ENCODE results near the gene DNM1.

The DNM1 gene

DNA sequence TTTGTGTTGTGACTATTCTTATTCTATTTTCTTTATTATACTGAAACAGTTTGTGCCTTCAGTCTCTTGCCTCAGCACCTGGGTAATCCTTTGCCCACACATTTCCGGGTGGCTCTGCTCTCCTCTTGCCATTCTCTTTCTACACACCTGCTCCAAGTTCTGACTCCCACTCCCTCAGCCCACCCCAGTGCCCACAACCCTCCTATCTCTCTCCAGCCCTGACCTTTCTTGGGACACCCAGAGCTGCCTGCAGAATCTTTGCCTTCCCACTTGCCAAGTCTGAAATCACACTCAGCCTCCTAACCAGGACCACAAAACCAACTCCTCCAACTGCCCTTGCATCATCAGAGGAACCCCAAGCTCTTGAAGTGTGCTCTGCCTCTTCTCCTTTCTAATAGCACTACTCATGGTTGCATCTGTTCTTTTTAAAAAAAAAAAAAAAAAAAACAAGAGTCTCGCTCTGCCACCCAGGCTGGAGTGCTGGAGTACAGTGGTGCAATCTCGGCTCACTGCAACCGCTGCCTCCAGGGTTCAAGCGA, 77.0 kb downstream of the DNM1 start:
- no peak for DNase-seq

DNA sequence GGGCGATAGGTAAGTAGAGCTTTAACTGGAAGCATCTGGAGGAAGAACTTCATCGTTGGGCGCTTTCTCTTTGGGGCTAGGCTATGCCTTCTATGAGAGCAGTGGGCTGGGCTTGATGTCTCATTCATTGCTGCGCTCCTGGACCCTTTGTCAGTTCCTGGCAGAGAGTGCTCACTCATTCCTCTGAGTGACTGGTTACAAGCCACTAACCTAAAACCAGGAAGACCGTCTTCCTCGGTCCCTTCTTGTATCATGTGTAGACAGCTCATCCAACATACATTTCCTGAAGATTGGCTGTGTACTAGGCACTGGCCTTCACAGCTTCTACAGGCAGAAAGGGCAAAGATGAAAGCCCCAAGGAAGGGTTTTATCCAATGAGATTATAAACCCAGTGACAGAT, 79.3 kb downstream of the DNM1 start:
- no peak for DNase-seq

DNA sequence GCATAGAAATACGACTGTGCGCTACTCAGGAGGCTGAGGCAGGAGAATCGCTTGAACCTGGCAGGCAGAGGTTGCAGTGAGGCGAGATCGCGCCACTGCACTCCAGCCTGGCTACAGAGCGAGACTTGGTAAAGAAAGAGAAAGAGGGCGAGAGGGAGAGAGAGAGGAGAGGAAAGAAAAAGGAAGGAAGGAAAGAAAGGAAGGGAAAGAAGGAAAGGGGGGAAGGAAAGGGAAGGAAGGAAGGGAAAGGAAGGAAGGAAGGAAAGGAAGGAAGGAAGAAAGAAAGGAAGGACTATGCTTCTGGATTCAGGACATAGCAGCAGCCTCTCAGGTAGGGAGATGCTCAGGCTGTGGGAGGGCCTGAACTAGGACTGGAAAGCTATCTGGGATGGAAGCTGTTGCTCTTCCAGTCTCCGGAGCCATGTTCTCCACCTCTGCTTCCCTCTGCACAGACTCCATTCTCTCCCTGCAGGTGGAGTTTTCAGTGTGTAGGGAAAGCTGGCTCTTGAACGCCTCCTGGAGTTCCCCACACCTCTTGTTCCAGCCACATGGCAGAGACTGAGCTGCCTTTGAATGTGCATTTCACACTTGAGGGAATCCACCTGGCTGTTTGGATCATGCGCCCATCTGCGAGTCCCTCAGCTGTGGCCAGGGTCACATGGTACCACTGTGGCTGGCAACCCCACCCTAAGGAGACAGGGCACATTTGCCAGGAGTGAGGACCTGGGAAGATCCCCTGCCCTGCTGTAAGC, 82.0 kb downstream of the DNM1 start:
- no peak for DNase-seq

DNA sequence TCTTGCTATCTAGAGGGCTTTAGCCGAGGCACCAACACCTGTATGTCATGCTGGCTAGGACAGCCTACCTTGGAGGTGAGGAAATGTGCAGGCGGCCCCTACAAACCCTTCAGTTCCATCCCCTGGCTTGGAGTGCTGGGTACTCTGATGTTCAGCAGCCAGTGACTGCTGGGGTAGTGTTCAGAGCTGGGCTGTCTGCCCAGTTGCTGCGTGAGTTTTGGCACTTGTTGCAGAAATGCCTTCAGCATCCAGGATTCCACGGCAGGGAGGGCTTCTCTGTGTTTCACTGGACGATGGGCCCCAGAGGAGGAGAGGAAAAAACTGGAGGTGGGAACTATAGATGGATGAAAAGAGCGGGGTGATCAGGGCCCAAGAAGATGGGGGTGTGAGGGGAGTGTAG, 83.3 kb downstream of the DNM1 start:
- no peak for DNase-seq

DNA sequence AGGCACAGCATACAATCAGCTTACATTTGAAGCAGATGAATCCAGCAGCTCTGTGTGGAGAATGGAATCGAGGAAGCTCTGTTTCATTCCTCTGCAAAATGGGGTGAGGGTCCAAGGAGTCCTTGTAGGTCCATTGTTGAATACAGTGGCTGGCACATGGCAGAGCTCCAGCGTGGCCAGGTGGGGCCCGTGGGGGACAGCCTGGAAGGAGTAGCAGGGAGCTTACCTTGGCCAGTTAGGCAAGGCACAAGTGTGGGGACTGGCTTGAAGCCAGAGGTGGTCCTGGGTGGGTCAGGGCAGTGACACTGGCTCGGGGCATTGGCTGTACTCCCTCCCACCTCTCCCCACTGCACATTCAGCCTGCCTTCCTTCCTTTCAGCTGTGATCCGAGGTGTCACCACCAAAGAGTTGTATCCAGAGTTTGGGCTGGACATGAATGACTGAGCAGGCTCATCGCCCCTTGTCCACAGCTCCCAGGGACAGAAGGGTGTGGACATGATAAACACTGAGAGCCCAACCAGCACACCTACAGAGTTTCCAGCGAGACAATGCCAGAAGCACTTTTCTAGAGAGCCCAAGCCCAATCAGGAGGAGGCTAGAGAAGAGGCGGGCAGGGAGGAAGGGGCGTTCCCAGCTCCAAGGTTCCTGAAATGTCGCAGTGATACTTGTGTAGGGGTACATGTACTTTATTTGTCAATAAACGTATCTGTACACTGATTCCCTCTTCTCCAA, 85.3 kb downstream of the DNM1 start:
- DNase-seq: no peak

DNA sequence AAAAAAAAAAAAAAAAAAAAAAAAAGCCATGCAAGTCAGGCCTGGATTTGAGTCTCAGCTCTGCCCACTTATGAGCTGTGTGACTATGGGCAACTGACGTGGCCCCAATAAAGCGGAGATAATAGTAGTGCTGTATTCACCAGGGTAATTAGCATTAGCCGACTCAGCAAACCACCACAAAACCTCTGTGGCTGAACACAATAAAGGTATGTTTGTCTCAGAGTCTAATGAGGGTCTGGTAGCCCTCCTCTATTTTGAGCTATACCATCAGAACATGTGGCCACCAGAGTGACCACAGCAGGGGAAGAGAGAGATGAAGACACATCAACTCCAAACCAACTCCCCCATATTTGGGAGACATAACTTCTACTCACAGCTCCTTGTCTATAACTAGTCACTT, 88.8 kb downstream of the DNM1 start:
- DNase-seq: no peak

DNA sequence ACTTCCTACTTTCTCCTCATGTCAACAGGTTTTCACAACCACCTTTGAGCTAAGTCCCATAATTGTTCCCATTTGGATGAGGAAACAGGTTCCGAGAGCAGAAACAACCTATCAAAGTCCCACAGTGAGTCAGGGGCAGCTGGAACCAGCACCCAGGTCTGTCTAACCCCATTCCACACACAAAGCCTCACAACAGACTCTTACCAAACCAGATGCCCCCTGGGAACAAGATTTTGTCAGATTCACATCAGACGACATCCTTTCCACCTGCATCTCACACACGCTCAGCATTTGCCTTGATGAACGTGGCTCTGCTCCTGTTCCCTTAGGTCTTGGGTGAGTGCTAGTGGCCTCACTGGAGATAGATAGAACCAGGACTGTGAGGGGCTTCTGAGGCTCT, 89.9 kb downstream of the DNM1 start:
- DNase-seq: no peak

DNA sequence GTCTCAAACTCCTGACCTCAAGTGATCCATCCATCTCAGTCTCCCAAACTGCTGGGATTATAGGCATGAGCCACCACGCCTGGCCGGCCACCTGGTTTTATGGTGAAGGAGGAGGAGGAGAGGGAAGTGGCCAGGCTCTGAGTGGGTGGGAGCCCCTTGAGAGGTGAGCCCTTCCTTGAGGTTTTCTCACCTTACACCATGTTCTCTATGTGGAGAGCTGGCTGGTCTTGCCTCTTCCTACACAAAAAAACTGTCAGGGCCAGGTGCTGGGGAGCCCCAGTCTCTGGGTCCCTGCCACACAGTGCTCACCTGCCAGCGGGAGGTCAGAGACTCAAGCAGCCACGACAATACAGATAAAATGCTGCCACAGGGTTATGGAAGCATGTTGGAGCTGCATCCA, 91.0 kb downstream of the DNM1 start:
- no peak for DNase-seq

DNA sequence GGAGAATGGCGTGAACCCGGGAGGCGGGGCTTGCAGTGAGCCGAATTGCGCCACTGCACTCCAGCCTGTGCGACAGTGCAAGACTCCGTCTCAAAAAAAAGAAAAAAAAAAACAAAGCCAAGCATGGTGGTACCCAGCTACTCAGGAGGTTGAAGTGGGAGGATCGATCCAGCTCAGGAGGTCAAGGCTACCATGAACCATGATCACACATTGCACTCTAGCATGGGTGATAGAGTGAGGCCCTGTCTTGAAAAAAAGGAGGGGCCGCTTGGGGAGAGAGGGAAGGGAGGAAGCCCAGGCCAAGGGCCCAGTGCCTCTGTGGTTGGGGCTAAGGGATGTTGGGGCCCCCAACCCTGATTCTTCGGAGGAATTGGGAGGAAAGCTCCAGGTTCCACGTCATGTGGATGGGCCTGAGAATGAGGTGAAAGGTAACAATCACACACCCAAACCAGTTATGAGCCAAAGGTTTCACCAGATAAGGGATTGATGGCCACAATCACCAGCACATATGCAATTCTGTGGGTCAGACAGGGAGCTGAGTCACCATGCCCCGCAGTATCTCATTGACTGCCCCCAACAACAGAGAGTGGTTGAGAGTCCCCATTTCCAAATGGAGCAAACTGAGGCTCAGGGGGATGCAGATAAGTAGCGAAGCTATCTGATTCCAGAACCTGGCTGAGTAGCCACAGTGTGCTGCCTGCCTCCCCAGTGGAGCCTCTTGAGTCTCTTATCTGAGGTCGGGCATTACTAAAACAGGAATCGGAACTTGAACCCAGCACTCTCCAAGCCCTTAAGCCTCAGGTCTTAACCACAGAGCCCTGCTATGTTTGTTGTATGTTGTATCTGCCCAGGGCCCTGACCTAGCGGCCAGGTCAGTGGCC, 93.4 kb downstream of the DNM1 start:
- DNase-seq: no peak

DNA sequence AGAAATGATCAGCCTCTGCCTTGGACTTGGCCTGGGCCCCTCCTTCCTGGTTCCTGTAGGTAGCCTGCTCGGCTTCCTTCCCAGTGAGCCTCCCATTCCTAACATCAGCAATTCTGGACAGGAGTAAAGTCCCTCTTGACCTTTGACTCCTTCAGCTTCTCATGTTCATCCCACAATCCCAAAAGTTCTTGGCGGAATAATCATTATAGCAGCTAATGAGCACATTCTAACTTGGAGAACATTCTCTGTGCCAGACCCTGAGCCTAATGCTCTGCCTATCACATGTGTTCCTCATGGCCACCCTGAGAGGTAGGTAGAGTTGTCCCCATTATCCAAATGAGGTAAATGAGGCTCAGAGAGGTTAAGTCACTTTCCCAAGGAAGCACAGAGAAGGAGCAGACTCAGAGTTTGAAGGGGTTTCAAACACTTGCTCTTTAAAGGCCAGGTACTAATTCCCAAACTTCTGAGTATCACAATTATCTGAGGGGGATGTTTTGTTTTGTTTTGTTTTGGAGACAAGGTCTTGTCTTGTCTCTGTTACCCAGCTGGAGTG, 94.1 kb downstream of the DNM1 start:
- no peak for DNase-seq

DNA sequence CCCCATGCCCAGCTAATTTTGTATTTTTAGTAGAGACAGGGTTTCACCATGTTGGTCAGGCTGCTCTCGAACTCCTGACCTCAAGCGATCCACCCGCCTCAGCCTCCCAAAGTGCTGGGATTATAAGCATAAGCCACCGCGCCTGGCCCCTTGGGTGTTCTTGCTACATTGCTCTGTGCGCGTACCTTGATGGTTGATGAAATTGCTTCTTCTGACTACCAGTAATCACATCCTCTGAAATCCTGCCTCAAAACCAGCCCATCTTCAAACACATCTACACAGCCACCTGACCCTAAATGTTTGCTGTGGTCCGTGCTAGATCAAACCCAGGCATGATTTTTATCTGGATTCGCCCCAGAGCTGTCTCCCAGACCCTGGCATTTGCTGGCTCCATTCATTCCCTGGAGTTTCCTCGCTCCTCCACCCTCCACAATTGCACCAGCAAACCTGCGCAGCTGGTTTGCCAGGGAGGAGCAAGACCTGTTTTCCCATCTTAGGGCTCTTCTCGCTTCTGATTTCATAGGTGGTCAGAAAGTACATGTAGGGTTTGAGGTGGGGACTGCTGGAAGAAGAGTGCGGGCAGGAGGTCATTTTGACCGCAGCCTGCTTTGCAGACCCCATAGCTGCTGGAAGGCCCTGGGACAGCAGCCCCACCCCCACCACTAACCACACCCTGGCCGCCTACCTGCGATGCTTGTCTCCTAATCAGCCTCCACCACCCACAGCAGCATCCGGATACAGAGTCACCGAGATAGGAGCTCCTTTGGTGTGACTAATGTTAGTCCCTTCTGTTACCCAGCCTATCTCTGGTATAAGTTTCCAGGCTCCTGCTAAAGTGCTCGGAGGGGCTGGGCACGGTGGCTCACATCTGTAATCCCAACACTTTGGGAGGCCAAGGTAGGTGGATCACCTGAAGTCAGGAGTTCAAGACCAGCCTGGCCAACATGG, 95.6 kb downstream of the DNM1 start:
- no peak for DNase-seq

DNA sequence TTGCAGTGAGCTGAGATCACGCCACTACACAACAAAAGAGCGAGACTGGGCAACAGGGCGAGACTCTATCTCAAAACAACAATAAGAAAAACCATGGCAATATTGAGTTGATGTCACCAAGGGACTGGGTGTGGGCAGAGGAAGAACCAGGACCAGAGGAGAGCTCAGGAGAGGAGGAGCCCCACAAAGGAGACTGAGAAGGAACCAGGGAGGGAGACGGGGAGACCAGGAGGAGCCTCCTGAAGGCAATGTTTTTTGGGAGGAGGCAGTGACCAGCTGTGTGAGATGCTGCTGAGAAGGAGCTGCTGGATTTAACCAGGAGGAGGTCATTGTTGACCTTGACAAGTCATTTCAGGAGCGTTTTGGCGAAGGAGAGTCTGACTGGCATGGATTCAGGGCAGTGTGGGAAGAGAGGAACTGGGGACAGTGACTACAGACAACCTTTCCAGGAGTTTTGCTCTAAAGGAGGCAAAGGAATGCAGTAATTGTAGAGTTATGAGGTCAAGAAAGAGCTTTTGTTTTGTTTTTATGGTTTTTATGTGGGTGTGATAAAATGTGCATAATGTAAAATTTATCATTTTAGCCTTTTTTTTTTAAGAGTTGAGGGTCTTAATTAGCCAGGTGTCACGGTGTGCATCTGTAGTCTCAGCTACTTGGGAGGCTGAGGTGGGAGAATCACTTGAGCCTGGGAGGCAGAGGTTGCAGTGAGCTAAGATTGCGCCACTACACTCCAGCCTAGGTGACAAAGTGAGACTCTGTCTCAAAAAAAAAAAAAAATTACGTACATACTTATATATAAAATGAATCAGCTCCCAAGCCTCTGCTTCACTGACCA, 101.2 kb downstream of the DNM1 start:
- no peak for DNase-seq

All from retina (tissue), 1 donor.